Large intestine (tissue), 3 donors: ENCODE measurements around the gene ANKRD40CL. TPM values are rescaled to one million over a fixed set of nuclear protein-coding genes. Genes with fewer than 3 reads are reported as not detected.
A peak's percentile ranks its signal among the peaks of the same experiment; 100 is the strongest.

Experiments
- DNase-seq, 2 donors: peaks; one replicate each; pipeline versions ENCODE4 v3.0.0 to v3.0.0-alpha.2; 2013
- H3K27ac ChIP-seq: one replicate; pipeline ENCODE4 v1.5.1; 2013; ENCODE audit warnings: low read length
- H3K27me3 ChIP-seq: 2 replicates; pipeline ENCODE4 v1.6.1; 2013; ENCODE audit warnings: low read length; ENCODE audit not compliant: control insufficient read depth, insufficient read depth
- H3K36me3 ChIP-seq: 2 replicates; pipeline ENCODE4 v1.6.1; 2013; ENCODE audit warnings: low read length; ENCODE audit not compliant: control insufficient read depth, insufficient read depth
- H3K4me1 ChIP-seq: one replicate; pipeline ENCODE4 v1.6.1; 2013; ENCODE audit warnings: low read length; ENCODE audit not compliant: control insufficient read depth, insufficient read depth
- H3K4me3 ChIP-seq: one replicate; pipeline ENCODE4 v1.5.1; 2013; ENCODE audit warnings: low read length
- H3K9me3 ChIP-seq: one replicate; pipeline ENCODE4 v1.6.1; 2013; ENCODE audit warnings: mild to moderate bottlenecking, low read depth, low read length, moderate library complexity; ENCODE audit not compliant: control insufficient read depth
- WGBS: methylation state at CpG from one replicate; pipeline ENCODE4 v1.1.5; 2013; ENCODE audit warnings: low lambda C conversion rate; ENCODE audit not compliant: insufficient coverage; 5-methylcytosine and 5-hydroxymethylcytosine counted together
- polyA plus RNA-seq: library from polyadenylated mRNA; unstranded; fragments of 120-200 nt; gene quantifications from one replicate; pipeline ENCODE4 v1.2.1, GENCODE V29; 2013

Gene ANKRD40CL
- polyA plus RNA-seq, 1 donor: 28.4 TPM

DNA sequence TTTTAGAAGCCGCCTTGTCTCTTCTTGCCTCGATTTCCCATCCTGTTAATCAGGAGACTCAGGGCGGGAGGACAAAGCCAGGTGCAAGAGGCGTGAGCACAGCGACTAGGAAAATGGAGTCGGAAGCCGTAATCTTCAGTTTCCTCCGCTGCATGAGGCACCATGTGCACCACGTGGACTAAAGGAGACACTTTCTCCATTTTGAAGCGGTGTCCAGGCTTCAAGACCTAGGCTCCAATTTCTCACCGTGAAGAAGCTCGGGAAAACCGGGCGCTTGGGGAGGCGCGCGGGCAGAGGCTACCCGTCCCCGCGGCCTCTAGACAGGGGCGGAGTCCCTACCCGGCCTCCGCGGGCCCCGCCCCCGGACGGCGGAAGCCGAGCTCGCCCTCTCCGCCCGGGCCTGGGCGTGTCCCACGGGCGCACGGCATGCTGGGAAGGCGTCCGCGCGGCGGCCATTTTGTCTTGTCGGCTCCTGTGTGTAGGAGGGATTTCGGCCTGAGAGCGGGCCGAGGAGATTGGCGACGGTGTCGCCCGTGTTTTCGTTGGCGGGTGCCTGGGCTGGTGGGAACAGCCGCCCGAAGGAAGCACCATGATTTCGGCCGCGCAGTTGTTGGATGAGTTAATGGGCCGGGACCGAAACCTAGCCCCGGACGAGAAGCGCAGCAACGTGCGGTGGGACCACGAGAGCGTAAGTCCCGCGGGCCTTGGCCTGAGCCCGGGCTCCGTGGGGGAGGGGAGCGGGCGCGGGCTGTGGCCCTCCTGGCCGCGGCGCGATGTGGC is 48.0 kb downstream of the ANKRD40CL start, which contains the start of gene LUC7L3:
Gene LUC7L3, plus strand, starts transcription at position 460 of the 780 bp plus-strand sequence. Its CDS starts 130 bp downstream, at position 590.
- DNase-seq: peak; percentile 95 to 97
- Histone ChIP-seq H3K36me3 (no peaks in the 10 kb centered on the region), H3K4me1 (peaks cover 19% of the 10 kb centered on the region), H3K27me3 (no peaks in the 10 kb centered on the region), H3K9me3 (no peaks in the 10 kb centered on the region), H3K27ac (peak within 1 kb of the TSS; percentile 98), H3K4me3 (peak within 1 kb of the TSS; percentile 80)
- WGBS: no CpG with 5 or more reads among the region's 76 CpGs

GRCh38 chr17:50715471-50715870 is 51.8 kb downstream of the ANKRD40CL start:
- no peaks in the 10 kb centered on the region for H3K36me3 ChIP-seq
- H3K9me3 ChIP-seq: no peaks in the 10 kb centered on the region
- peaks cover 3% of the 10 kb centered on the region for H3K4me1 ChIP-seq
- no peak overlapping the region for H3K4me3 ChIP-seq
- no peak overlapping the region for H3K27ac ChIP-seq
- DNase-seq: no peak
- no peaks in the 10 kb centered on the region for H3K27me3 ChIP-seq
- WGBS: no CpG with 5 or more reads among the region's 3 CpGs

DNA sequence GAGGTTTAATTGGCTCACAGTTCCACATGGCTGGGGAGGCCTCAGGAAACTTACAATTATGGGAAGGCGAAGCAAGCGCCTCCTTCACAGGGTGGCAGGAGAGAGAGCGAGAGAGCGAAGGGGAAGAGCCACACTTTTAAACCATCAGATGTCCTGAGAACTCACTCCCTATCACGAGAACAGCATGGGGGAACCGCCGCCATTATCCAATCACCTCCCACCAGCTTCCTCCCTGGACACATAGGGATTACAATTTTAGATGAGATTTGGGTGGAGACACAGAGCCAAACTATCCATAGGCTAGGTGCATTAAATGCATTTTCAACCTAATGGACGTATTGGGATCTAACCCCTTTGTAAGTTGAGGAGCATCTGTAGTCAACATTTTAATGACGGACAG is 54.7 kb downstream of the ANKRD40CL start:
- no peak overlapping the region for H3K27ac ChIP-seq
- 84% methylated on average over 2 of the region's 9 CpGs for WGBS
- H3K27me3 ChIP-seq: no peaks in the 10 kb centered on the region
- no peak overlapping the region for H3K4me3 ChIP-seq
- H3K4me1 ChIP-seq: peaks cover 13% of the 10 kb centered on the region
- no peak for DNase-seq
- H3K36me3 ChIP-seq: no peaks in the 10 kb centered on the region
- H3K9me3 ChIP-seq: no peaks in the 10 kb centered on the region

Other genes with a start within 250 kb of the ANKRD40CL start
- 3.3 TPM for gene EPN3, start 234.8 kb downstream of the ANKRD40CL start, polyA plus RNA-seq
- 61.8 TPM for gene SPATA20, start 220.3 kb downstream of the ANKRD40CL start, polyA plus RNA-seq
- gene CACNA1G, start 206.8 kb downstream of the ANKRD40CL start, polyA plus RNA-seq: 1.7 TPM
- gene ABCC3, start 132.6 kb downstream of the ANKRD40CL start, polyA plus RNA-seq: 53.7 TPM
- 25.7 TPM for gene ANKRD40, start 59.6 kb downstream of the ANKRD40CL start, polyA plus RNA-seq
- 273 TPM for gene LUC7L3, start 47.9 kb downstream of the ANKRD40CL start, polyA plus RNA-seq
- 0.13 TPM for gene WFIKKN2, start 68.1 kb upstream of the ANKRD40CL start, polyA plus RNA-seq
- 112 TPM for gene TOB1, start 98.8 kb upstream of the ANKRD40CL start, polyA plus RNA-seq